NCI-H187 treated with DMSO at 0.1 percent for 48 hours (cell line): Measurements from ENCODE around the gene RNGTT.
"Not testable (repeated sequence)": the region's sequence is repeated elsewhere in the genome, so short reads cannot be mapped to it uniquely, and the experiment has no call there.

Source experiments
- DNase-seq: peaks from one replicate; lab custom pipeline; 2025; lab: John Stamatoyannopoulos, UW

Gene RNGTT

DNA sequence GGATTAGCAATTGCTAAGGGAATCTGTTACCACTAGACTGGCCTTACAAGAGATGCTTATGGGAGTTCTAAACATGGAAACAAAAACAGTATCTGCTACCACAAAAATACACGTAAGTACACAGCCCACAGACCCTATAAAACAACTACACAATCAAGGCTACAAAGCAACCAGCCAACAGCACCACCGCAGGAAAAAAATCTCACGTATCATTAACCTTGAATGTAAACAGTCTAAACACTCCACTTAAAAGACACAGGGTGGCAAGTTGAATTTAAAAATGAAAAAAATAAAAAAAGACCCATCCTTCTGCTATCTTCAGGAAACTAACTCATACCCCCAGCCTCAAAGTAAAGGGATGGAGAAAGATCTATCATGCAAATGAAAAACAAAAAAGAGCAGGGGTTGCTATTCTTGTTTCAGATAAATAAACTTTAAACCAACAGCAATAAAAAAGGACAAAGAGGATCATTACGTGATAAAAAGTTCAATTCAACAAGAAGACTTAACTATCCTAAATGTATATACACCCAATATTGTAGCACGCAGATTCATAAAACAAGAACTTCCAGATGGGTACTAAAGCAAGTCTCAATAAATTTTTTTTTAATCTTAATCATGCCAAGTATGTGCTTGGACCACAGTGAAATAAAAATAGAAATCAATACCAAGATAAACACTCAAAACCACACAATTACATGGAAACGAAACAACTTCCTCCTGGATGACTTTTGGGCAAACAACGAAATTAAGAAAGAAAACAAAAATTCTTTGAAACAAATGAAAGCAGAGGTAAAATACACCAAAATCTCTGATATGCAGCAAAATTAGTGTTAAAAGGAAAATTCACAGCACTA lies 52.3 kb downstream of the RNGTT start:
- no peak for DNase-seq

DNA sequence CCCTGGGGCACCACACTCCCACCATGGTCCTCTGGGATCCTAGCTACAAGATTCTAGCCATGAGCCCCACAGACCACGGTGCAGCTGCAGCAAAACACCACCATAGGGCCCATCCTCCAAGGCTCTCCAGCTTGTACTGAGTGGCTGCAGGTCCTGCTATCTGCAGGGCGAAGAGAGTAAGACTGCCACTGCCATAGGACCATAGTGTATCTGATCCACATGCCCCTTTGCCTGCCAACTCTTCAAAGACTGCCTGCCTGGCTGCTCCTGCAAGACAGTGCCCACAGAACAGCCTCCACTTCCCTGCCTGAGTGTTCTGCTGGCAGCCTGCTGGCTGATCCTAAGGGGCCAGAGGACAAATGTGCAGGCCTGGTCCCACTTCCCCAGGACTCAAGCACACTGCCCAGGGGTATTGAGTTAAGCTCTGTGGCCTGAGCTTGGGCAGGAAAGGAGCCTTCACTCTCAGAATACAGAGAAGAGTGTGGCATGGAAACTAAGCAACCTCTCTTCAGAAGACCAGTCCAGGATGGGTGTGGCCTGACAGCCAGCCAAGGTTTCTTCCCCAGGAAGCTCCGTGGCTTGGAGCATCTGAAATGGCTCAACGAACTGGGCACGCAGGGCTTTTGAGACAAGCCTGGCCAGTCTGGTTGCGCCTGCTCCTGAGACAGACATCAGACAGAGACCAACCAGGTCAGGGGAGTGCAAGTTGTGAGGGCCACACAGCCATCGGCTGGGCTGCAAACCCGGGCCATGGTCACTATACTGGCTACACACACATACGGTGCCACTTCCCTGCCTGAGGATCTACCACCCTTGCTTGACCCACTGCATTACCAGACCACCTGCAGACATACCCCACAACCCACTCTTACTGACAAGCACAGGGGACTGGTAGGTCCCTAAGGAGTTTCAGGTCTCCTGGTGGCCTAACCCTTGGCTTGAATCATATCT lies 54.5 kb downstream of the RNGTT start:
- DNase-seq, result no peak

DNA sequence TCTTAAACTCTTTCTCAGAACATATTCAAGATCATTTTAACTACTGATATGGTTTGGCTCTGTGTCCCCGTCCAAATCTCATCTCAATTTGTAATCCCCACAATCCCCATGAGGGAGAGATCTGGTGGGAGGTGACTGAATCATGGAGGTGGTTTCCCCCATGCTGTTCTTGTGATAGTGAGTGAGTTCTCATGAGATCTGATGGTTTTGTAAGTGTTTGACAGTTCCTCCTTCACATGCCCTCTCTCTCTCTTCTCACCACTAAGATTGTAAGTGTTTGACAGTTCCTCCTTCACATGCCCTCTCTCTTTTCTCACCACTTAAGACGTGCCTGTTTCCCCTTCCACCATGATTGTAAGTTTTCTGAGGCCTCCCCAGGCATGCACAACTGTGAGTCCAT lies 56.3 kb downstream of the RNGTT start:
- not testable (repeated sequence) for DNase-seq

DNA sequence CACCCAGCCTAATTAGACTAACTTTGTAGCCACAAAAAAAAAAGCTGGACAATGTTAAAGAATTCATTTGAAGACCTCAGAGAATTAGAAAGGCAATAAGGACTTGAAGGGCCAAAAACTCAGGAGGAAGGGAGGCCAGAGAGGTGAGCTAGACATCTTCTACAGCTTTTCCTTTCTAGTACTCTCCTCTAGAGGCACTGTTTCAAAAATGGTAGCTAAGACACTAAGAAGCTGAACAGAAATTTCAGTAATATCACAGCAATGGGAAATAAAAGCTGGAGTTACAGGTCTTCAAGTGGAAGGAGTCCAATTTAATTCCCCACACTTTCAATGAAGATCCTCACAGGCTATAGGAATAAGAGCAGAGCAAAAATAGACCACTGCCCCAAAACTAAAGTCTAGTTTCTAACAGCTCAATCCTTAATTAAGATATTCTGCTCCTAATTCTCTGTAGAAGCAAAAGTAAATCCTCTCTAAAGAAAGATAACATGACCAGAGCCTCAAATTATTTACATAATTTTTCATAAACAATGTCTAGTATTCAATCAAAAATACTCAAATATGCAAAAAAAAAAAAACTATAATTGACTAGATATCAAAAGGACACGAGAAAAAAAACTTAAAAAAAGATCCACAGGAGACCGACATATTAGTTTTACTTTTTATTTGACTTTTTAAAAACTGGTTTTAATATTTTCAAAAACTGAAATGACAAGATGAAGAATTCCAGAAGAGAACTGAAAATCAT lies 63.7 kb downstream of the RNGTT start:
- DNase-seq, result no peak

DNA sequence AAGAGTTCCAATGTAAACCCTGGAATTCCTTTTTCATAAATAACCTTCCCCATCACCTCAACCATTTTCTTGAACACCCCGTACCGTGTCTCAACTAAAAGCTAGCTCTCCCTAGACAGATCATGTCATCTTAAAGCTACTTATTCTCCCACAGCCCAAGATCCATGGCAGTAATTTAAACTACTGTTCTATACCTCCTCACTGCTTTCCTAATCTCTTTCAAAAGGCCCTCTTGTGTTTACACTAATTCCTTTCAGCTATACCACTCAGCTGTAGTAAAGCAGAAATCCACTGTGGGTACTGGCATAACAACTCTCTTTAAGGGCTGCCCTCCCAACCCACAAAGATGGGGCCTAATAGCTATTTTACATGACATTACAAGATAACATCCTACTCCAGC lies 67.5 kb downstream of the RNGTT start:
- no peak for DNase-seq

DNA sequence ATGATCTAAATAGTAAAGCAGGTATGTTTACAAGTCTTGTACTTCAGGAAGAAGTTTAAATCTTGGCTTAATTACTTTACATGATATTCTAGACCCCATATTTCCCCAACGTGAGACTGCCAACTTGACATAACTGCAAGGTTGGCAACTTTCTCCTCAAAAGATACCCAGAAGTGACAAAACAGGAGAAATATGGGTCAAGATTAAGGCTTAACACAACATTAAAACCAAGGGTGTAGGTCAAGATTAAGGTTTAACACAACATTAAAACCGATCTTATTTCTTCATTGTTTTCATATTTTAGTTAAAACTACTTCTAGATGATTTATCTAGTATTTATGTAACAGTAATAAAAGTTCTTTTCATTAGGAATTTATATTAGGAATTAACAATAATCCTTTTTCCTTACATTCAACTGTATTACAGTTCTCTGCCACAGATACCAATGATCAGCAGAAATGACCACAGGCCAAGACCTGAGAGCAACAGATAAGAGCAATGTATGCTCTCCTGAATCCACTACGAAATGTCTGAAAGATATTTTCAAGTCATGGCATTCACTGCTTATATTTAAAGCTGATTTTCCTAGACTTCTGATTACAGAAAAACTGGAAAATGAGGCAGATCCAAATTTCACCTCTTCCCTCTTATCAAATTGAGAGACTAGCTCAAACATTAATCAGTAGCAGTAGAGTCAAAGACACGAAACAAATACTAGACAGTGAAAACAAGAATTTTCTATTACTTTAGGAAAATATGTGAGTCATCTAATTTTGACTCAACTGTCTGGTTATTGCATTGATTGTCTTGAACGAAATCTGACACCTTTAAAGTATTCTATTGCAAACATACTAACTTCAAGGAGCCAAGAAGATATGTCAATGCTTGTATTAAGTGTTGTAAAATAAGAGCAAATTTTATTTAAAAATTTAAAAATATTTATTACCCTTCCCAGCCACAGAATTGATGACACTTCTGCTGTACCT lies 72.3 kb downstream of the RNGTT start:
- DNase-seq, result no peak

DNA sequence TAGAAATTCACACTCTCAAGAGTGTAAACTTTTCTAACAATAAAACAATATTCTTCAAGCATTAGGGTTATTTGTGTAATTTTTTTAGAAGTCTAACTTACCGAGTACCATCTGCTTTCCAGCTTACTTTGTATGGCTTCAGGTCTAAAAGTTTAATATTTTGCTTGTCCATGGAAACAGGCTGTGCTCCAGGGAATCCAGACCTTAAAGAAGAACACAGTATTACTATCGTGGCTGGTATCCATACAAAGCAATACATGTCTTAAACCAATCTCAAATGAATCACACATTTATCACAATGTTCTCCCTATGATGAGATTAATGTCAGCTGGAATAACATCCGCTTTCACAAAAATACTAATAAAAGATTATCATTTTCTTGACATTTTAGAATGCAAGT lies 73.0 kb downstream of the RNGTT start:
- no peak for DNase-seq

DNA sequence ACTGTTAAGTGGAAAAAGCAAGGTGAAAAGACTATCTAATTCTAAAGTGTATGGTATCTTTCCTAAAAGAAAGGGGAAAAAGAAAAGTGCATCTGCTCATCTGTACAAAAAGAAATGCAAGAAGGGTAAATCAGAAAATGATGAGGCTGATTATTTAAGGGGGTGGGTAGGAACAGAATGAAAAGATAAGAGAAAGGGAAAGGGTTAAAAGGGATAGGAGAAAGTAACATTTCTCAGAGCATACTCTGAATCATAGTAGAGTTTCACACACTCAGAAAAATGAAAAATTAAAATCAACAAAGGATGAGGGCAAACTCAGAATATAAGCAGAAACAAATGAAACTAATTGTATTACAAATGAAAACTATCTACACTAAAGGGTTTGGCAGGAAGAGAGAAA lies 79.1 kb downstream of the RNGTT start:
- DNase-seq, result no peak

DNA sequence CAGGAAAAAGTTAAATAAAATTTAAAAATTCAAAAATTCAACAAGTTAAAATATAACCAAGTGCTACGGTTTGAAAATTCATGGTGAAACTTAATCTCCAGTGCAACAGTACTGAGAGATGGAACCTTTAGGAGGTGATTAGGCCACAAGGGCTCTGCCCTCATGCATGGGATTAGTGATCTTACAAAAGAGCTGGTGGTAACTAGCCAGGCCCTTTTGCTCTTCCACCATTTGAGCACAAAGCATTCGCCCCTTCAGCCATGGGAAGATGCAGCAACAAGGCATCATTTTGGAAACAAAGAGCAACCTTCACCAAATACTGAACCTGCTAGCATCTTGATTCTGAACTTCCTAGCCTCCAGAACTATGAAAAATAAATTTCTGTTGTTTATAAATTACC lies 80.9 kb downstream of the RNGTT start:
- DNase-seq, result no peak

DNA sequence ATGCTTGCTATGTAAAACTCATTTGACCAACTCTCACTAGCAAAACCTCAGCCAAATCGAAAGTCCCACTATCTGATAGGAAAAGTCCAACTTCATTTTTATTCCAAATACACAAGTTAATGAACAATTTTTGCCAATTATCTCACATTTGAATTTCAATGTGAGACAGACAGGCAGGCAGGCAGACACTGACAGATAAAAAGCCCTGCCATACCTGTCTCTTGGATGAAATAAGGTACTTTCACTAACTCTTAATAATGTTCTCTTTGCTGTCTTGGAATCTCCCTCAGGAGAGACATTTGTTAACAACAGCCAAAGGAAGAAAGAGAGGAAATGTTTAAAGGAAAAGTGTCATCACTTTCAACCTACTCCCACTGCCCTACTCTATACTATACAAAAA lies 82.0 kb downstream of the RNGTT start:
- DNase-seq, result no peak

DNA sequence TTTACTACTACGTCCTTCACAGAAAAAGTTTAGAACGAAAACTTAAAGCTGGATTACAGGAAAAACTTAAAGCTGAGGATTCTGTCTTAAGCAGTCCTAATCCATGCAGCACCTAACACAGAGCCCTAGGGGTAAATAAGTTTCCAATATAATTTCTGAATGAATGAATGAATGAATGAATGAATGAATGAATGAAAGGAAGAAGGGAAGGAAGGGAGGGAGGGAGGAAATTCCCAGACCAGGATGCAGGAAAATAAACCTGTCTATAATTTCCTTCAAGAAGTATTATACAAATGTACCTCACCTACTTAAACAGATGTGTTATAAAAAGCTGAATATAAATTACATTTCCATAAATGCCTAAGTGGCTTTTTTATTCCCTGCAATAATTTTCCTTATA lies 83.4 kb downstream of the RNGTT start:
- DNase-seq, result no peak

DNA sequence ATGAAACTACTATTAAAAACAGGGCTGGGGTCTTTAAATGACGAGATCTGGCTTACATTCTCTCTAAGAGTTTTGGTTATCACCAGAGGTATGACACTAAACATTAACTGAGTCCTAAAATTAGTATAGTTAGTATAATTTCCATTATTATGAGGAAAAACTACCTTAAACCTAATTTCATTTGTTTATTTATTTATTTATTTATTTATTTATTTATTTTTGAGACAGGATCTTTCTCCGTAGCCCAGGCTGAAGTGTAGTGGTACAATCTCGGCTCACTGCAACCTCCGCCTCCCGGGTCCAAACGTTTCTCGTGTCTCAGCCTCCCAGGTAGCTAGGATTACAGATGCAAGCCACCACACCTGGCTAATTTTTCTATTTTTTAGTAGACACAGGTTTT lies 85.5 kb downstream of the RNGTT start:
- no peak for DNase-seq

DNA sequence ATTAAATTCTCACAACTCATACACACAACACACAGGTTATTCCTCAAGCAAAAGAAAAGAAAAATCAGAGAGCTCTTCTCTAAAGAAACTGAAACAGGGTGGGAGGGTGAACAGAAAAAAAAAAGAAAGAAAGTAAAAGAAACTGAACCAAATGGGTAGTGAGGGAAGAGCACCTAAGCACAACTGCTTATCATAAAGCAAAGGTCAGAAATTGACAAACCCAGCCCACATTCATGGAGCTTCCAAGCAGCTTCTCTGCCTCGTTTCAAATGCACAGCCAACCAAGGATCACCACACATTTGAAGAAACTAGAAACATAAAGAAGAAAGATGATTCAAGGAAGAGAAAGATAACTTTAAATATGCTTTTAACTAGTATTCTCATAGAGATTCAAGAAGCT lies 90.5 kb downstream of the RNGTT start:
- no peak for DNase-seq

DNA sequence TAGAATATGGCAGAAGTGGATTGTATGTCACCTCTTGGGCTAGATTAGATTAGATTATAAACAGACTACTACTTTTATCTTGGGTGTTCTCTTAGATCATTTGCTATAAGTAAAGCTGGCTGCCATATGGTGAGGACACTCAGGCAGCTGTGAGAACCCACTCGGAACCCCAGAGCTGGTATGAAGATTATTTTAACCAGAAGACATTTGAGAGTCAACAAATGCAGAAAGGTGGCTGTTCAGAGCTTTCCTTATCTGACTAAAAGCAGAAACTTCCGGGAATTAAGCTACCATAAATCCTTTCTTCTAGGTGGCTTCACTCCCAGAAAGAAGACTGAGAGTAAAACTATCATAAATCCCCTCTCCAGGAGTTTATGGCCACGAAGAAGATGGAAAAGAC lies 91.9 kb downstream of the RNGTT start:
- DNase-seq, result no peak

DNA sequence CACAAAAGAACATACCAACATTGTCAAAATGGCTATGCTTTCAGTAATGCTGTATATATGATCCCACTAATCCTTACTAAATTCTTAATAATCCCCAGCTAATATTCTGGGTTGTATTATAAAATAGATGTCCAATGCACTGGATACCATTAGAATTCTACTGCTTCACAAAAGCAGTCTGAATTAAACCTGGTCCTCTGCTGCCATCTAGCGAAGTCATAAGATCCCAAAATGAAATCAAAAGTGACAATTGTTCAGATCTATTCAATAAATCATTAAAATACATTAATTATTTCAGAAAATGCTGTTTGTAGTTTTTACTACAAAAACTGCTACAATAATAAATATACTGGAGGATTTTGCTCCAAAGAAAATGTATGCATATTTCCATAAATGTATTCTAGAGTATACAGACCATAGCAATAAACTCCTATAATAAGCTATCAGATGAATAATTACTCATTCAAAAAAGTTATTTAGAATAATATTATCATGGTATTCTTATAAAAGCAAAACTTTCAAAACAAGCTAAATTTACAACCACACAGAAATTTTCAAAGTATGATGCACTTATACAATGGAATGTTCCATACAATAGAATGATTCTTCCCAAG lies 92.6 kb downstream of the RNGTT start:
- no peak for DNase-seq

DNA sequence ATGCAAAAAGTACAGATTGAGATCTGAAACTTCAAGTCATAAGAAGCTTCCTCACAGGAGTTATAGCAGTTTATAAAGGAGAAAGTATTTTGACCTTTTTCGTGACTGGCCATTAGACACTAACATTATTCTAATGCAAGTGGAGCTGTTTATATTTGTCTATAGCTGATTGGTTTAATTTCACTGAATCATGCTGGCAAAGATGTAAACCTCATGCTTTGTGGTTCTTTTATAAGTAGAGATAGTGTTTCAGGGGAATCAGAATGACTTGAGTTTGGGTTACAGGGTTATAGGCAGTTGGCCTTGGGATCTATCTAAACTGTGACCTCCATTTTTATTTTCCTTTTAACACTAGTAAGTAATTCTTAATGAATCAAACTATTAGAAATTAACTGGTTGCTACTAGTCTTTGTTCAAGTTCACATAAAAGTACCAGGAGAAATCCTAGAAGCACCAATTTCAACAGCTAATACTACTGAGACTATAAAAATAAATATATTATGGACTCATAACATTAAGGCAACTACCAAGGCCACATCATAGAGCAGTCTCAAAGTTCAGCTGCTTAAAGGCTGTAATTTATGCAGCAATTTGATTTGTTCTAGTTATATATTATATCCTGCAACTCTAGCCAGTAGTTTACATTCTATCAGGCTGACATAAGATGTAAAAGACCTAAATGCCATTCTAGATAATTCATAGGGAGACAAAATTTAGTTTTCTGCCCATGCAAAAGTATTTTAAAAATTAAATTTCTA lies 94.0 kb downstream of the RNGTT start:
- no peak for DNase-seq

DNA sequence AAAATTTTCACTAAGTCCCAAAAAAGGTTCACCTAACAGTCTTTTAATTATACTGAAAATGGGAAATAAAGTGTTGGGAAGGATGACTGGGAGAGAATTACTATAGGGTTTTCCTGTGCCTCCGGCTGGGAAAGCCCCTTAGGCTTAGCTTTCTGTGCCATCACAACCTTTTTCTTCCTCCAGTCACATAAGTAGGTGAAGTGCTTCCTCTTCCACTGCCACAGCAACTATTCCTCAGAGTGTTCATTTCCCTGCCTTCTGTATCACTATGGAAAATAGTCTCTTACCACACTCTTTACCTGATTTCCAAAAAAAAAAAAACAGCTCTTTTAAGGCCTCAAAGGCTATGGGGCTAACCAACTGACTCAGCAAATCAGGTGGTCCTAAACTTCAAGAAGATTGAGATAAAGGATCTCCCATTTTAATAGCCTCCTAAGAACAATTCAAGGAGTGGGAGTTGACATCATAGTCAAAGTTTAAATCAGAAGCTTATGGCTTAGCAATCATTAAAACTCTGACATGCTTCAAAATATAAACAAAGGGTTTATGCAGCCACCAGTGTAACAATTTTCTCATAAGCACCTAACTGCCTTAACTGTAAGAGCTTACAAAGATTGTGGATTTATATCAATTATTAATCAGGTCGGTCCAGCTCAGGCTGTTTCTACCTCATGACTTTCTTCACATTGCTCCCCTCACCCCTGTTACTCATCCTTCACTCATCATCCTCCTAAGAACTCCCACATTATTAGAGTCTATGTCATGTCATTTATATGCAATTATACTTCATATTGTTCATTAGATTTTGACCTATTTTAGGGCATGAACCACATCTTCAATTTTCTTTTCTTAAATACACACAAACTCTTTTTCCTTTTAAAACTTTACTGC lies 95.3 kb downstream of the RNGTT start:
- DNase-seq, result no peak

DNA sequence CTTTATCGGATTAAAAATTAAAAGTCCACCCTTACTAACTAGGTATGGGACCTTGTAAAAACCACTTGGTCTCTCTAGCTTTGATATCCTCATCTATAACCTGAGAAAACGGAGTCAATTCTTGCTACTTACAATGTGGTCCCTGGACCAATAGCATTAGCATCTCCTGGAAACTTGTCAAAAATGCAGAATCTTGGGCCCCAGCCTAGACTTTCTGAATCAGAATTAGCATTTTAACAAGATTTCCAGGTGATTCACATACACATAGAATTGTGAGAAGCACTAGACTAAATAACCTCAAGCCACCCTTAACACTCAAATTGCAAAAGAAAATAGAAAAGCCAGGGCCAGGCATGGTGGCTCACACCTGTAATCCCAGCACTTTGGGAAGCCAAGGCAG lies 96.6 kb downstream of the RNGTT start:
- no peak for DNase-seq

DNA sequence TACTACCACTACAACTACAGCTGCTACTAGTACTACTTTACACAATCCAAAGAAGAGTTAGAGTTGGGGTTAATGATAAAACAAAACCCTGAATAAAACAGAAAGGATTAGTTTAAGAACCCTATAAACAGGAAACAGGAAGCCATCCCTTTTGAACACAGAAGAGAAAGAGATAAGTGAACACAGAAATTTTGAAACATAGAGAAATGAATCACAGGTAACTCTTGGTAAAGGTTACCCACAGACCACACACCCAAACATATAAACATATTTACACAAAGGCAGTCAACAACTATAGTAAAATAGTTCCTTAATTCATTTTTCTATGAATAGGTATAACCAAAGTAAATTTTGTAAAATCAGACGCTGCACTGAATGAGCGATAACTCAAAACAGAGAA lies 98.1 kb downstream of the RNGTT start:
- no peak for DNase-seq
